ENCODE results near the gene PSMD1.
A peak's percentile ranks its signal among the peaks of the same experiment; 100 is the strongest.

PSMD1 gene

DNA sequence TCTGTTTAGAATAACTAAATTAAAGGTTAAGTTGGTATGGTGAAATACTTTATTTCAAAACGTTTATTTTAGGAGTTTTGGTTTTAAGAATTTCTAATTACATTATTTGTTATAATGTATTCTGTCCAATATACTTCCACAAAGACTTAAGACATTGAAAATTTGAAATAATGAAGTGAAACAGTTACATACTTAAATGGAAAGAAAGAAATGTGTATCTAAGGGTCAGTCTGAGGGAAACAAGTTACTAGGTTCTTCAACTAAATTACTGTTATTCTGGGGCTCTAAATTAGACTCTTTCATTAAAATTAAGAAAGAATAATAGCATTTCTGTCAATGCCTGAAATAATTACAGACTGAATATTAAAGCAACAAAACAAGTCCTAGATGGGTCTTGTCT is 60.5 kb downstream of the PSMD1 start:
- no peak overlapping the region for H3K4me3 ChIP-seq (replicated peaks; ENCODE audit: low read depth, low read length)
- no peak for DNase-seq (ENCODE audit: extremely low read depth, low read depth)
- TF ChIP-seq CTCF (IDR thresholded peaks at IDR 0.05; ENCODE audit: low read depth, low read length, missing control alignments) = no peak

GRCh38 chr2:231117922-231118613 is 61.4 kb downstream of the PSMD1 start:
- no peak for TF ChIP-seq CTCF (IDR thresholded peaks at IDR 0.05; ENCODE audit: low read depth, low read length, missing control alignments)
- DNase-seq (ENCODE audit: extremely low read depth, low read depth) = peak; percentile 66
- H3K4me3 ChIP-seq (replicated peaks; ENCODE audit: low read depth, low read length) = no peak overlapping the region

GRCh38 chr2:231118614-231118942 is 61.9 kb downstream of the PSMD1 start:
- H3K4me3 ChIP-seq (replicated peaks; ENCODE audit: low read depth, low read length) = no peak overlapping the region
- no peak for DNase-seq (ENCODE audit: extremely low read depth, low read depth)
- no peak for TF ChIP-seq CTCF (IDR thresholded peaks at IDR 0.05; ENCODE audit: low read depth, low read length, missing control alignments)

DNA sequence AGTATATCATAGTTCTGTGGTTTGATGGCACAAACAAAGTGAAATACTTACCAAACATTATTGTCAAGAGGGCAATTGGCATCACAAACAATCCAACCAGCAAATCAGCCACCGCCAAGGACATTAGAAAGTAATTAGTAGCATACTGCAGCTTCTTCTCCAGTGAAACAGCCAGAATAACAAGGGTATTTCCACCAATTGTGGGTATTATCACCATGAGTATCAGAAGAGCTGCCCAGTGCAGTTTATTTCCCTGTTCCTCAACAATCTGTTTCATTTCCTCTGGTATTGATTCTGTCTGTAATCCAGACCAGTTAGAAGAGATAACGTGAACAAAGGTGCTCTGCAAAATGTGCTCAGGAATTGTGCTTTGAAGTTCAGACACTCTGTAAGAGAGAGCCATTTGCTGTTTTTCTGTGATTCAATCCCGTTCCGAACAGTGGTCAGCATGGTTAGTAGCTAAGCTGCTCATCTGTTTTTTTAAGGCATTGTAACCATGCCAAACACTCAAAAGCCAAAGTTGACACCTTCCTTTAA is 66.8 kb downstream of the PSMD1 start:
- no peak for TF ChIP-seq CTCF (IDR thresholded peaks at IDR 0.05; ENCODE audit: low read depth, low read length, missing control alignments)
- no peak for DNase-seq (ENCODE audit: extremely low read depth, low read depth)
- 0 out of 2 replicates have a peak overlapping the region, but pooled peaks have one; percentile 3 for H3K4me3 ChIP-seq (replicated peaks; ENCODE audit: low read depth, low read length)

DNA sequence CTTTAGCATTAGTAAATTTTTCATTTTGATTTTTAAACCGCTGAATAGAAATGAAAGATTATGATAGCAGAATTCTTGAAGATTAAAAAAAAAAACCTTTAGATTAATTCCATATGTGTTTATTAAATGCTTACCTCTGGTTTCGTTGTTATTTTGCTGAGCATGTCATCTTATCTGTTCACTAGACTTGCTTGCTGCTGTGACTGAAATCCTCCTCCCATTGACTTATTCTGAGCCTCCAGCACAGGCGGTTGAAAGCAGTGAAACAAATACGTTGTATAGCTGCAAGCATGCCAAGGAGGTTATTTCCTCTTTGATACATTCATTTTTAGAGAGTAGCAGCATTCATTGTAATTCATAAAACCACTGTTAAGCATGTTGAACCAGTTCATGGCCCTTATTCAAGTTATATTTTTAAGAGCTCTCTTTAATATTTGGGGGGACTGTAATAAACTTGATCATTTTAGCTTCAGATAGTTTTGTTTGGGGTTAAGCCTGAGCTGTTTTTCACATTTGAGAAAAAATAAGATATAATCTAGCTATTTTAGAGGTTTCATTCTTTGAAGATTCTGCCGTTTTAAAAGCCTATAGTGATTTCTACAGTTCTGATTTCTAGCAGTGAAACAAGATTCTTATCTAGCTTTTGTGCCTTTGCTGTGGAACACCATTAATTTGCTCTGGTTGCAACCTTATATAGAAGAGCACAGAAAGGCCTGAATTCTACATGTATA is 68.3 kb downstream of the PSMD1 start, which contains the start of gene HTR2B:
TSS of gene HTR2B (minus strand) at position 205 of the 731 bp plus-strand sequence. CDS start 1,278 bp downstream, outside the sequence.
- no peak for TF ChIP-seq CTCF (IDR thresholded peaks at IDR 0.05; ENCODE audit: low read depth, low read length, missing control alignments)
- DNase-seq (ENCODE audit: extremely low read depth, low read depth) = peak; percentile 31
- no peak within 1 kb of the TSS for H3K4me3 ChIP-seq (replicated peaks; ENCODE audit: low read depth, low read length)

- no peak for DNase-seq (ENCODE audit: extremely low read depth, low read depth)
- H3K4me3 ChIP-seq (replicated peaks; ENCODE audit: low read depth, low read length) = no peak overlapping the region
- TF ChIP-seq CTCF (IDR thresholded peaks at IDR 0.05; ENCODE audit: low read depth, low read length, missing control alignments) = no peak
These were observed 69.5 kb downstream of the PSMD1 start for GRCh38 chr2:231126123-231126522.

Data from HFF-Myc (cell line).